HG03439 (cell line): ENCODE data around the gene INPP5J.
"Not testable (repeated sequence)": the region's sequence is repeated elsewhere in the genome, so short reads cannot be mapped to it uniquely, and the experiment has no call there.

ENCODE experiments used
- ATAC-seq: cut with Tn5 transposase; IDR thresholded peaks from one replicate; pipeline ENCODE4 v1.9.1; 2021; ENCODE audit warnings: mild to moderate bottlenecking, moderate library complexity; ENCODE audit not compliant: unreplicated experiment

Gene INPP5J

DNA sequence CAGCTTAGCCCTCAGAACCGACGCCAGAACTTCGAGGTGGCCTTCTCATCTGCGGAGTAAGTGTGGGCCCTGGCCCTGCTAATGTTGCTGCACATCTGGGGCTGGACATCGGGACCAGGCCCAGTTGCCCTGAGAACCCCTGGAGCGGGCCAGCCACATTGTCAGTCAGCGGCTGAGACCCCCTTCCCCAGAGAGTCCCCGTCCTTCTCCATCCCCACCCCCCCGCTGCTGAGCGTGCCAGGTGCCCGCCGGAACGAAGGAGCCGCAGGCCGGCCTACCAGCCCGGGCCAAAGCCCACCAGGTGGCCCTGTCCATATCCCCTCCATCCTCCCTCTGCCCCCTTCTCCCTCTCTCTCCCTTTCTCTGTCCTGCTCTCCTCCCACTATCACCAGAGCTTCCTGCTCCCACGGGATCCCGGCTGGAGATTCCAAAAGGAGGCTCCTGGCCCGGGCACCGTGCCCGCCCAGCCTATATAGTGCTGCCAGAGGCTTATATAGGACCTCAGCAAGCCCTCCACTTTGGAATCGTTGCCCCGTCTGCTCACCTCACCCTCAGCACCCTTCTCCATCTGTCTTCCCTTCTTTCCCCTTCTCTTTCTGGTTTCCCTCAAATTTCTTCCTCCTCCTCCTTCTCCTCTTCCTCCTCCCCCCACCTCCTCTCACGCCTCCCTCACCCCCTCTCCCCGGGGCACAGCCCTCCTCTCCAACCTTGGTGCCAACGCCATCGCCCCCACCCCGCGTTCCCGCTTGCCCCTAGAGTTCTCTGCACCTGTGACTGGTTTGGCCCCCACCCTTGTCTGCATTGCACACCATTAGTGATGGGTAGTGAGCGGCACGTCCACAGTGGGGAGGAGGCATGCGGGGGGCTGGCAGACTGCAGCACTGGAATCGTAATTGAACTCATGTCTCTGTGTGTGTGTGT, 22.7 kb upstream of the INPP5J start:
- ATAC-seq: no peak

DNA sequence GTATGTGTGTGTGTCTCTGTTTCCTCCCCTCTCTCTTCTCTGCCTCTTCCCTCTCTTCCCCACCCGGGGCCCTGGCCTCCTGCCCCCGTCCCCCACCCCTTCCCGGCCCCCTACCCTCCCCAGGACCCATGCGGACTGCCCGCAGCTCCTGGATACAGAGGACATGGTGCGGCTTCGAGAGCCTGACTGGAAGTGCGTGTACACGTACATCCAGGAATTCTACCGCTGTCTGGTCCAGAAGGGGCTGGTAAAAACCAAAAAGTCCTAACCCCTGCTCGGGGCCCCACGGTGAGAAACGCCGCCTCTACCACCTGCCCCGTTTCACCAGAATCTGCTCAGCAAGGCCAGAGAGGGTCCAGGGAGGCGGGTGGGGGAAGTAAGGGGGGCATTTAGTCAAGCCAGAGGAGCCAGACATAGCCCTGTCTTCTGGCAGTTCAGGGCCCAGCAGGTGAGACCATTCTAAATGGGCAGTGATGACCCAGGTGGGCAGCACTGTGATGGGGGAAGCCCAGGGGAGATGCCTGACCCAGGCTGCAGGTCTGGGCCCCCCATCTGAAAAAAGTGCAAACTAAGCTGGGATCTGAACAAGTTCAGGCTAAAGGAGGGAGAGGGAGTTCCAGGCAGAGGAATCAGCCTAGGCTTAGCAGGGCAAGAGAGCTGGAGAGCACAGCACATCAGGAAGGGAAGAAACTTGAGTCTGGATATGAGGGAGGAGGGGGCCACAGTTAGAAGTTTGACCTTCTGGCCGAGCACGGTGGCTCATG, 21.8 kb upstream of the INPP5J start:
- no peak for ATAC-seq

DNA sequence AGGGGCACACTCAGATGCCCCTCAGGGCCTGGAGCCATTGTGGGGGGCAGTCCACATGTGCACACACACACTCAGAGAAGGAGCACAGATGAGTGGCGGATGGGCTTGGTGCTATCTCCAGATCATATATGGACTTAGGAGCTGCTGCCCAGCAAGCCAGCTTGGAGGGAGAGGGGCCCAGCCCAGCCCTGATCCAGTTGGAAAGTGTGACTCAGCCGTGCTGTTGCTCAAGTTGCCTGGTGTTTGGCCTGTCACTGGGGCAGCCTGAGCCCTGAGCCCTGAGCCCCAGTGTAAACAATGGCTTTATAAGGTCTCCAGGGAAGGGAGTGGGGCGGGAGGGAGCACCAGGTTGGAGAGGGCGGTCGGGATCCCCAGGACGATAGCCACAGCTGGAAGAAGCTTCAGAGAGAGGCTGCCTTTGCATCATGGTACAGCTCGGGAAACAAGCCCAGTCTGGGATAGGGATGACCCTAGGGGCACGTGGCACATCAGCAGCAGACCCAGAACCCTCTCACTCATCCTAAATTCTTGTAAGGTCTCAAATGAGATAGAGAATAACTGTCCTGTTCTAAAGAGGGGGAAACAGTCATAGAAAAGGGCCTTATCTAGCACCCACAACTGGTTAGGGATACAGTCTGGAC, 20.2 kb upstream of the INPP5J start:
- no peak for ATAC-seq

DNA sequence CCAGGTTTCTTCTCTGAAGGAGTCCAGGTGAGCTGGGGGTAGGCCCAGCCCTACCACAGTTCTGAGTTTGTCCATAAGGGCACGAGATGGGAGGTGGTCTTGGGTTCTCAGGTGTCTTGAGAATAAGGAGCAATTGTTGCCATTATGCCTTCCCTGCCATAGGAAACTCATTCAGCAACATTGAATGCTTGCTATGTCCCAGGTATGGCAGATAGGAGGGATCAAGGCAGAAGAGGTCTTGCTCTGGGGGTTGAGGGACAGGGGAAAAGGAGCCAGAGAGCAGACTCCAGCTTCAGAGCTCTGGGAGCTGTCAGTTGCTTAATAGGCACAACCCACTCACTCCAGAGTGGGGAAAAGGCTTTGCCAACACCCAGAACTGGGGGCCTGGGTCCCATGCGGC, 19.7 kb upstream of the INPP5J start:
- no peak for ATAC-seq

DNA sequence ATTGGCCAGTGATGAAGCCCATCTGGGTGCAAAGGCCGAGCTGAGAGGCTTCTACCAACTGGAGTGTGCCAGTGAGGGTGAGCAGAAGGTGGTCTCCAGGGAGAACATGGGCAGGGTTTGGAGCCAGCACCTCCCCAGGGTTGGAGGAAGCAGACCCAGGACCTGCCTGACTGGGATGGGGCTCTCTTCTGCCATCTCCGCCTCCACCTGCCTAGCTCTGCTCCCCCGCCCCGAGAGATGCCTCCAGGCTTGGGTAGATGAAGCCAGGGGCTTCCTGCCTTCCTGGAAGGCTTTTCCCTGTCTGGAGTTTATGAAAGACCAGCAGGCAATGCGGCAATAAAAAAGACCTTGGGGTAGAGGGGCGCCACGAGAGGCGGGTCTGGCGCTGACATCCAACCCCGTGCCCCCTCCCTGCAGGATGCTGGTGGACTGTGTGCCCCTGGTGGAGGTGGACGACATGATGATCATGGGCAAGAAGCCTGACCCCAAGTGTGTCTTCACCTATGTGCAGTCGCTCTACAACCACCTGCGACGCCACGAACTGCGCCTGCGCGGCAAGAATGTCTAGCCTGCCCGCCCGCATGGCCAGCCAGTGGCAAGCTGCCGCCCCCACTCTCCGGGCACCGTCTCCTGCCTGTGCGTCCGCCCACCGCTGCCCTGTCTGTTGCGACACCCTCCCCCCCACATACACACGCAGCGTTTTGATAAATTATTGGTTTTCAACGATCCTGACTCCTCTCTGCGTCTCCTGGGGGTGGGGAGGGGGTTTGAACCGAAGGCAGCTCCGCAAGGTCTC, 18.7 kb upstream of the INPP5J start:
- no peak for ATAC-seq

DNA sequence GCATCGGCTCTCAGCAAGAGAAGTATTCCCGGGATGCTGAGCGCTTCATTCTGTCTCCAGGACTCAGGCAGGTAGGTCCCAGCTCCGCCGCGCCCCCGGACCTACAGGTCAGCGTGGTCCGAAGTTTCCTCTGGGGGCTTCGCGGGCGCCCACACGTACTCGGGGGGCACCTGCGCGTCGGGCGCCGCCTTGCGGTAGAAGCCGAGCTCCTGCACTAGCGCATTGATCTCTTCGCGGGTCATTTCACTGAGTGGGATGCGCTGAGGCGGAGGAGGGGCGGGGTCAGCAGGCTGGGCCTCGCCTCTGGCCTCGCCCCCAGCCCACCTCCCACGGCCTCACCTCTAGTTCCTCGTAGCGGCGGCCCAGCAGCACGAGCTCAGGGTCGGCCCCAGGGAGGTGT, 17.9 kb upstream of the INPP5J start:
- ATAC-seq: no peak

DNA sequence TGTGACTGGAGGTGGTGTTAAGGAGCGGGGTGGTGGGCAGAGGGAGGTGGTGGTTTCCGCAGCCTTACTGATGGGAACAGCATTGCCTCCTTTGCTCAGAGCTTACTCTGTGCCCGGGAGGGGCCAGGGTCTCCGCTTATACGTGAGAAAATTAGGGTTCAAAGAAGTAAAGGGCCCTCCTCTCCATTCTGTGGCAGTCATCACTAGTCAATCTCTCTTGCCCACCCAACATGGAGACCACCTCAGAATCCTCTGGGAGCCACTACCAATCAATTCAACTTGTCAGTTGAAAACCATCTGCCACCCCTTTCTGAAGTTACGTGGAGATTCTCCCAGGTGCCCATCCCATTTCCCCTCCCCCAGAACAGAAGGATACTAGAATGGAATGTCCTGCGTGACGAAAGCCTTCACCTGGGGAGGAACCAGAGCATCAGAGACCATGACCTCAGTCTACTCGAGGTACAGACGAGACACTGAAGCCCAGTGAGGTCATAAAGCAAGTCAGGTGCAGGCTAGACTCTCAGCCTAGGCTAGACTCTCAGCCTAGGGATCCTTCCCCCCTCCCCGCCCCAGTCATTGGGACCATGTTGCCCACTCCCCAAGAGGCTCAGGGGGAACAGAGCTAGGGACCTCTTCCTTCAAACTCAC, 17.4 kb upstream of the INPP5J start:
- ATAC-seq: no peak

DNA sequence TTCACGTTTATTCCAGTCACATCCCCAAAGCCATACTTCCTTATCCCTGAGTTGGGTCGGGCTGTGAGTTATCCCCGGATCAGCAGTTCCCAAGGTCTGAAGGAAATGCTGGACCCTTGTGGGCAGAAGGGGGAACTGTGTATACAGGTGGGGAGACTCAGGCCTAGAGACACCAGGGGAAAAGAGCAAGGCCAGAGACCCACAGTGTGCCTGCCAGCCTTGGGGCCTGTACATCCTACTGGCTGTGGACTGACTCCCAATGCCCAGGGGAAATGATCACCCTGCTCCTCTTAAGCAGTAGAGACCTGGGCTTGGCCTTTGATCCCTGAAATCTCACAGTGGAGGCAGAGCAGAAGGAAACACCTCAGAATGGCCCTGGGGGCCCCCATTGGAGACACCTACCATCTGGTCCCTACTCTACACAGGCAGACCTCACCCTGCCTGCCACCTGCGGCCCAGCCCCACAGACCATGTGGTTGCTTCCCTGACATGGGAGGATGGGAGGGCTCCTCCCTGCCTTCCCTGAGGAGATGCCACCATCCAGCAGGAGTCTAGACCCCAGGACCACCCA, 16.7 kb upstream of the INPP5J start:
- no peak for ATAC-seq

DNA sequence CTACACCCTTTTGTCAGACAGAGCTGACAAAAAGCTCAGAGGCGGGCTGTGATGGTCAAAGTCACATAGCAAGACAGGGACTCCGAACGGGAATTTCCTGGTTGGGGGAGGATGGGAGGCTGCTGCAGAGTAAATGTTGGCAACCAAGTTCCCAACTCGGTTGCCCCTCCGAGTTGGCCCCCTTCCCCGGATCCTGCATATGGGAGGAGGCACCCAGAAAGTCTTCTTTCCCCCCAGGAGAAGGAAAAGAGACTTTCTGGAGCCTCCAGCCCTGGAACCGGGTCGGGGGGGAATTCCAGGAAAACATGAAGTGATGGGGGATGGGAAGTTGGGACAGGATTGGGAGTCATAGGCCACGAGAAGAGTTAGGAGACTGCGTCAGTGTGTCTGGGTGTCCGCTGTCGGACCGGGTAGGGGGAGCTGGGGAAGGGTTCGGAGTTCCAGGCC, 16.0 kb upstream of the INPP5J start:
- ATAC-seq: no peak

DNA sequence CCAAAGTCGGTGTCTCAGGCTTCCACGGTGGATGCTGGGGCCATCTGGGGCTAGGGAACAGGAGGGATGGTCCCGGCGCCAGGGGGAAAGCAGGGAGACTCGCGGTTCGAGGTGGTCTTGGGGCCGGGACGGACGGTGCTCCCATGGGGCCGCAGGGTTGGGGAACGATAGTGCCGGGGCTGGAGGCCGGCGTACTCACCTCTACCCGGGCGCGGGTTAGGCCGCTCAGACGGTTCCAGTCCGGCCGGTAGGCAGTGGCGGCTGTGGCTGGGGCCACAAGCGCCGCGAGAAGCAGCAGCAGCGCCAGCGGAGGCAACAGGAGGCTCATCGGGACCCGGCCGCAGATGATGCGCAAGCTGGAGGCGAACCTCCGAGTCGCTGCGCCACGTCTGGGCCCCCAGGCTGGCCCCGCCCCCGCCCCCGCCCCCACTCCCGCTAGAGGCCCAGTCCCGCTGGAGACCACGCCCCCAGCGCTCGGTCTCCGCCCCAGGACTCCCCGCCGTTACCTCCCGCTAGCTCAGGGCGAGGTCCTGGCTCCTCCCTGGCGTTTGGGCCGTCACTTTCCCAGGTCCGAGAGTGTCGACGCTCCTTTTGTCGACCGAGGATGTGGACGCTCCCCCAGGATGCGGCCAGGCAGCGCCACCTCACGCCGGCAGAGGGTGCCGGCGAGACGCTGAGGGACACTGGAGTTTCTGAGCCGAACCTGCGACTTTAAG, 15.4 kb upstream of the INPP5J start, which contains the start of gene SELENOM:
SELENOM (minus strand) TSS at position 391 of the 716 bp plus-strand sequence; CDS start at position 328, 63 bp downstream.
- ATAC-seq: peak; percentile 82

DNA sequence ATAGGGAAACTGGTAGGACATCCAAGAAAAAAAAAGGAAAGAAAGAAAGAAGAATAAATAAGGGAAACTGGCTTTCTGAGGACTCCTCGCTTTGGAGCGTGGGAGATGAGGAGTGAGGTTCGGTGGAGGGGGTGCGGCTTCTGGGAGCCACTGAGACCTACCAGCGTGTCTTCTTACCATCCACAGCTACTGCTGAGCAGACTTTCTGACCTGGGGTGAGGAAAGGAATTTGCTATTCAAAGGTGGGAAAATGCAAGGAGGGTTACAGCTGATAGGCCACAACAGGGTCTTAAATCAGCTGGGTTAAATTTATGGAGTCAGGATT, 14.9 kb upstream of the INPP5J start:
- ATAC-seq: no peak

DNA sequence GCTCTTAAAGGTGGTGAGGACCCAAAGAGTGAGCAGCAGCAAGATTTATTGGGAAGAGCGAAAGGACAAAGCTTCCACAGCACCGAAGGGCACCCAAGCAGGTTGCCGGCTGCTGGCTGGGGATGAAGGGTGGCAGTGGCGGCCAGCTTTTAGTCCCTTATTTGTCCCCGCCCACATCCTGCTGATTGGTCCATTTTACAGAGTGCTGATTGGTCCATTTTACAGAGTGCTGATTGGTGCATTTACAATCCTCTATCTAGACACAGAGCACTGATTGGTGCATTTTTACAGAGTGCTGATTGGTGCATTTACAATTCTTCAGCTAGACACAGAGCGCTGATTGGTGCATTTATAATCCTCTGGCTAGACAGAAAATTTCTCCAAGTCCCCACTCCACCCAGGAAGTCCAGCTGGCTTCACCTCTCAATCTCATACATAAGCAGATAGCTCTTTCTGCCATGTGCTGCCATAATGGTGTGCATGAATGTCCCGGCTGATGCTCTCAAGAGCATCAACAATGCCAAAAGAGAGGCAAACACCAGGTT, 10.1 kb upstream of the INPP5J start:
- not testable (repeated sequence) for ATAC-seq

DNA sequence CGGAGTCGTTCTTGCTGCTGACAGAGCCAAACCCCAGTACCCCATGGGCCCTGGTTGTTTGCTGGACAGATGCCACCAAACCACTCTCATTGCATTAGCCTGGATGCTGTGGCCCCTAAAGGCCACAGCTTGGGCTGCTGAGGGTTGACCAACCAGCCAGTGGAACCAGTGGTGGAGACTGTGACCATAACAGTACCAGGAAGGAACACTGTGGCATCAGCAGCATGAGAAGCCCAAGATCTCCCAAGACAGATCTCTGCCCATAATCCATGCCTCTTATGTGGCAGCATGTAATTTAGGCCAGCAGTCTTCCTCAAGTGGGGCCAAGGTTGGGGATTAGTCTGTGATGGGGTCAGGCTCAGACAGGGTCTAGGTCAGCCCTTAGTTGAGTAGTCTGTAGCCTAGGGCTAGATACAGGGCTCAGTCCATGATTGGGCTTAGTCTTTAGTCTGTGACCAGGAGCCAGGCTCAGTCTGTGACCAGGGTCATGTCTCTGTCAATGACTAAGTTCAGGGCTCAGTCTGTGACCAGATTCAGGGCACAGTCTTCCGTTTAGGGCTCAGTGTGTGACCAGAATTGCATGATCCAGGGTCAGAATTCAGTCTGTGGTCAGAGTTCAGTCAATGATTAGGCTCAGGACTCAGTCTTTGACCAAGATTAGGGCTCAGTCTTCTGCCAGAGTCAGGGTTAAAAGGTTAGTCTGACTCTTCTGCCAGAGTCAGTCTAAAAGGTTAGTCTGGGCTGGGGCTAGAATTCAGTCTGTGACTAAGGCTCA, 4.5 kb upstream of the INPP5J start:
- ATAC-seq: no peak

DNA sequence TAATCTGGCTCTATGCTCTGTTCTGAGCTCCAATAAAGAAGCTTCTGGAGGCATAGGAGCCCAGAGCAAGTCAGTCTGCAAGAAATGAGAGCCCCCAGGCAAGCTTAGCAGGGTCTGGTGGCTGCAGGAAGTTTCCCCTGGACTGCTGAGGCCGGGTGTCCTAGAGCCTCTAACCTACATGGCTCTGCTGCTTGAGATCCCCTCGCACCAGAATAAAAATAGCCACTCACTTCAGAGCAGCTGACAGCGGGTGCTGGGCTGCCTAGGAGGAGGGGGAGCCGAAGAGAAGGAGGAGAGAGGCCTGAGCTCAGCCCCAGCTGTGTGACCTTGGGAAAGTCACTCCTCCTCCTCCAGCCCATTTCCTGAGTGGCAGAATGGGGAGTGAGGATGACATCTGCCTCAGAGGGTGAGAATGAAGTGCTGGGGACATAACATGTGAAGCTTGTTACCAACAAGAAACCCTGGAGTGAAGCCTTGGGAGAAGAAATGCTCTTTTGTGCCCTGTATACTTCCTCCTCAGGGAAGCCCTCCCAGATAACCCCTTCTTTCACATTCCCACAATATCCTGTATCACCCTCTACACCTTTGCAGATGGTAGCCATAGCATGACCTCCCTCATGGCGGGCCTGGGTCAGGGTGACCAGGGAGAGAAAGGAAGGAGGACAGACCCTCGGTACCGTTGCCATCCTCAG, 3.6 kb upstream of the INPP5J start:
- ATAC-seq: no peak

DNA sequence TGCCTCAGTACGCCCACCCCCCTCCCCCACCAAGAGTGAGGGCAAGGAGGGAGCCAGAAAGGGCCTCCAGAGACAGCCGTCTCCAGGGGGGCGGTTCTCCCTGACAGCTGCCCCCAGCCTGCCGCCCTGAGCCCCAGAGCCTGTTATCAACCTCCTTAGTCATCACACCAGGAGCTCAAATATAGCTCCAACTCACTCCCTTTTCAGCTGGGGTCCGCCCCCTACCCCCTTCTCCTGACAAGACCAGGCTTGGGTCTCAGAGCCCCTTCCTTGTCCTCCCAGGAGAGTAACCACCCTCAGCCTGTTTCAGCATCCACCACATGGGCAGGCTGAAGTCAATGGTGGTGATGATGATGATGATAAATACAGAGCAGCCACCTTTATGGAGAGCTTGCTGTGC, 2.5 kb upstream of the INPP5J start:
- ATAC-seq: no peak

DNA sequence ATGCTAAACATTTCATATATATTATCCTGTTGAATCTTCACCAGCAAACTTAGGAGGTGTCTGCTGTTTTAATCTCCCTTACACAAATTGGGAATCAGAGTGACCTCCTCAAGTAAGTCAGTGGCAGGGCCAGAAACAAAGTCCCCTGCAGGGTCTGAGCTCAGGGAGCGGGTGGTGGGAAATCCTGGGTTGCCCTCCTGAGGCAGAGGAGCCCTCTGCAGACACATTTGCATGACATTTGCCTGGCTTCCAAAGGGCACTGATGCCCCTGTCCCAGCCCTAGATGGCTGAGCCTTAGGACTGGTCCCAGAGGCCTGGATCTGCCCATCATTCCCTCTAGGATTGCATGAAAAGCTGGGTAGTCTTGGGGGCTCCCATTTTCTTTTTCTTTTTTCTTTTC, 2.1 kb upstream of the INPP5J start:
- ATAC-seq: no peak

DNA sequence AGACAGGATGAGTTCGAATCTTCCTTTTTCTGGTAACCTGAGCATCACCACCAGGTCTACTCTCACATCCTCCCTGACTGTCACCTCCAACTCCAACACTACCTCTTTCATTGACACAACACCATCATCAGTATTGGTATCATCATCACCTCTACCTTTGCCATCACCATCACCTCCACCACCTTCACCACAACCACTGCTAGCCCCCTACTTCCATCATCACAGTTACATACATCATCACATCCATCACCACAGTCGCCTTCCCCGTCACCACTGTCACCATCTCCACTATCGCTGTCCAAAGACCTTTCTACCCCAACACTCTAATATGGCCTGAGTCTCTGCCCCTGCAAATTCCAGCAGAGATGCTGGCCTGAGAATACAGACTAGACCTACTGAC, 1.4 kb upstream of the INPP5J start:
- no peak for ATAC-seq

DNA sequence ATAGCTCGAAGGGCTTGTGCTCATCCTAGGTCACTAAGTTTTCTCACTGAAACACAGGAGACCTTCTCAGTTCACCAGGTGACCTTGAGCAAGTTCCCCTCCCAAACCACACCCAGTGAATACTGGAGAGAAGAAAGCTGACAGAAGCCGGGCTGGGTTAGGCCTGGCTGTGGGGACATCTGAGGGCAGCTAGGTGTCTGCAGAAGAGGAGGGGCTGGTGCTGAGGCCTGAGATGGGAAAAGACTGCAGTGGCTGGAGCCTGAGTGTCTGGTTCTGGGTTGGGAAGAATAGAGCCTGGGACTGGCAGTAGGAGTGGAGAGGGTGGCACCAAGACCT, 602 bp upstream of the INPP5J start:
- ATAC-seq: no peak
